ENCODE results near the gene VAC14.
A peak's percentile ranks its signal among the peaks of the same experiment; 100 is the strongest.

Gene VAC14

GRCh38 chr16:70740914-70741782 lies 59.8 kb downstream of the VAC14 start:
- POLR2A ChIA-PET = no interaction called here

DNA sequence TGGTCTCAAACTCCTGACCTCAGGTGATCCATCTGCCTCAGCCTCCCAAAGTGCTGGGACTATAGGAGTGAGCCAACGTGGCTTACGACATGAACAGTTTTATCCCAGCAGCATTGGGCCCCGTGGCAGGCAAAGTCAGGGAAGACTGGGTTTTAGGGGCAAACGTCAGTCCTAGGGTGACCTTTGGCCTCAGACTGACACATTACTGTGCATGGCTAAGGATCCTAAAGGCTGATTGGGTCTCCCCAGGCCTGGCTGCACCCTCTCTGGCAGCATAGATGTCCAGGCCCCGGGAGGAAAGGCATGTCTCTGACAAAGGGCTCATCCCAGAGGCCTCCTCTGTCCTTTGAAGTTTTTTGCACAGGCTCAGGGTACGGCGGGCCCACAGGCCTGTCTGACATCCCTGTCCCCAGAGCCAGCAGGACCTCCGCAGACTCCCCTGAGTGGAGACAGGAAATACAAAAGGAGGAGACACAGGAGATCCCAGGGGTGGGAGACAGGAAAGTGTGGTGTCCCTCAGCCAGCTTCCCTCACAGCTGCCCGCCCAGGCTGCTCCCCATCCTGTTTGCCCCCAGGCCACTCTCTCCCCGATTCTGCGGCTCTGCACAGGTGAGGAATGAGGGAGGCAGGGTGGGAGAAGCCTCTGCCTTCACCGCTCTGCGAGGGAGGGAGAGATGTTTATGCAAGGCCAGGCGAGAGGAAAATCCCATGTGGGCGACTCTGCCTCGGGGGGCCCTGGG lies 60.6 kb downstream of the VAC14 start:
- ChIA-PET CTCF (no interaction called here), POLR2A (no interaction called here)
- TF ChIP-seq L3MBTL2 (conservative IDR thresholded peaks at IDR 0.05) (no peak), HDGF (IDR thresholded peaks at IDR 0.05; ENCODE audit: borderline replicate concordance) (no peak), SUZ12 (IDR thresholded peaks at IDR 0.05) (no peak)
- DNase-seq (ENCODE audit: extremely low spot score) = no peak

More at GRCh38 chr16:70740914-70741782, 59.8 kb downstream of the VAC14 start:
- CTCF ChIA-PET = no interaction called here
- no peak for DNase-seq (ENCODE audit: extremely low spot score)
- no peak for TF ChIP-seq ARNT (IDR thresholded peaks at IDR 0.05)
- no peak for TF ChIP-seq CTBP1 (IDR thresholded peaks at IDR 0.05; ENCODE audit: borderline replicate concordance)
- TF ChIP-seq FOXM1 (IDR thresholded peaks at IDR 0.05; ENCODE audit: borderline replicate concordance) = no peak
- TF ChIP-seq, protein P1, sequence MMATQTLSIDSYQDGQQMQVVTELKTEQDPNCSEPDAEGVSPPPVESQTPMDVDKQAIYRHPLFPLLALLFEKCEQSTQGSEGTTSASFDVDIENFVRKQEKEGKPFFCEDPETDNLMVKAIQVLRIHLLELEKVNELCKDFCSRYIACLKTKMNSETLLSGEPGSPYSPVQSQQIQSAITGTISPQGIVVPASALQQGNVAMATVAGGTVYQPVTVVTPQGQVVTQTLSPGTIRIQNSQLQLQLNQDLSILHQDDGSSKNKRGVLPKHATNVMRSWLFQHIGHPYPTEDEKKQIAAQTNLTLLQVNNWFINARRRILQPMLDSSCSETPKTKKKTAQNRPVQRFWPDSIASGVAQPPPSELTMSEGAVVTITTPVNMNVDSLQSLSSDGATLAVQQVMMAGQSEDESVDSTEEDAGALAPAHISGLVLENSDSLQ (IDR thresholded peaks at IDR 0.05) = no peak
- no peak for TF ChIP-seq BHLHE40 (IDR thresholded peaks at IDR 0.05; ENCODE audit: borderline replicate concordance)
- TF ChIP-seq NFRKB (IDR thresholded peaks at IDR 0.05) = no peak
- TF ChIP-seq SUZ12 (IDR thresholded peaks at IDR 0.05) = no peak
- TF ChIP-seq ZNF384 (IDR thresholded peaks at IDR 0.05) = no peak
- no peak for TF ChIP-seq TARDBP (IDR thresholded peaks at IDR 0.05)
- no peak for TF ChIP-seq SP1 (IDR thresholded peaks at IDR 0.05)
- TF ChIP-seq ELF4 (IDR thresholded peaks at IDR 0.05) = no peak
- no peak for TF ChIP-seq LEF1 (IDR thresholded peaks at IDR 0.05; ENCODE audit: borderline replicate concordance)
- TF ChIP-seq HDGF (IDR thresholded peaks at IDR 0.05; ENCODE audit: borderline replicate concordance) = no peak
- no peak for TF ChIP-seq FOXK2 (IDR thresholded peaks at IDR 0.05)
- TF ChIP-seq FOXA1 (IDR thresholded peaks at IDR 0.05) = no peak
- no peak for TF ChIP-seq L3MBTL2 (conservative IDR thresholded peaks at IDR 0.05)

- ChIA-PET POLR2A (no interaction called here), CTCF (no interaction called here)
- no peak for TF ChIP-seq SP1 (IDR thresholded peaks at IDR 0.05)
- no peak for TF ChIP-seq SUZ12 (IDR thresholded peaks at IDR 0.05)
- TF ChIP-seq FOXM1 (IDR thresholded peaks at IDR 0.05; ENCODE audit: borderline replicate concordance) = no peak
- TF ChIP-seq NFRKB (IDR thresholded peaks at IDR 0.05) = no peak
- no peak for DNase-seq (ENCODE audit: extremely low spot score)
These were observed 61.6 kb downstream of the VAC14 start for GRCh38 chr16:70739389-70739788.

GRCh38 chr16:70738083-70738977 lies 62.6 kb downstream of the VAC14 start:
- CTCF ChIA-PET = interaction anchor here (1.0 kb wide), 1 partner anchor 31 kb away, joined by 3 read pairs; no protein-coding TSS in a partner anchor
- DNase-seq (ENCODE audit: extremely low spot score) = peak; percentile 60
- TF ChIP-seq ZNF384 (IDR thresholded peaks at IDR 0.05) (no peak), ELF4 (IDR thresholded peaks at IDR 0.05) (no peak), FOXA1 (IDR thresholded peaks at IDR 0.05) (no peak), CTBP1 (IDR thresholded peaks at IDR 0.05; ENCODE audit: borderline replicate concordance) (no peak), FOXM1 (IDR thresholded peaks at IDR 0.05; ENCODE audit: borderline replicate concordance) (no peak), BHLHE40 (IDR thresholded peaks at IDR 0.05; ENCODE audit: borderline replicate concordance) (no peak), NFRKB (IDR thresholded peaks at IDR 0.05) (no peak), FOXK2 (IDR thresholded peaks at IDR 0.05) (no peak), LEF1 (IDR thresholded peaks at IDR 0.05; ENCODE audit: borderline replicate concordance) (no peak), SP1 (IDR thresholded peaks at IDR 0.05) (no peak), SUZ12 (IDR thresholded peaks at IDR 0.05) (no peak), L3MBTL2 (conservative IDR thresholded peaks at IDR 0.05) (no peak), ARNT (IDR thresholded peaks at IDR 0.05) (no peak)
- TF ChIP-seq, protein P1 (IDR thresholded peaks at IDR 0.05) = no peak
- POLR2A ChIA-PET = no interaction called here

GRCh38 chr16:70737377-70738082 lies 63.4 kb downstream of the VAC14 start:
- CTCF ChIA-PET = interaction anchor here (1.0 kb wide), 1 partner anchor 31 kb away, joined by 3 read pairs; no protein-coding TSS in a partner anchor

More at GRCh38 chr16:70737377-70738082, 63.4 kb downstream of the VAC14 start:
- POLR2A ChIA-PET = no interaction called here
- DNase-seq (ENCODE audit: extremely low spot score) = no peak
- TF ChIP-seq FOXK2 (IDR thresholded peaks at IDR 0.05) = no peak
- TF ChIP-seq FOXA1 (IDR thresholded peaks at IDR 0.05) = no peak
- no peak for TF ChIP-seq BHLHE40 (IDR thresholded peaks at IDR 0.05; ENCODE audit: borderline replicate concordance)
- no peak for TF ChIP-seq ARNT (IDR thresholded peaks at IDR 0.05)
- no peak for TF ChIP-seq NFRKB (IDR thresholded peaks at IDR 0.05)
- TF ChIP-seq SUZ12 (IDR thresholded peaks at IDR 0.05) = no peak
- TF ChIP-seq TARDBP (IDR thresholded peaks at IDR 0.05) = no peak
- no peak for TF ChIP-seq ELF4 (IDR thresholded peaks at IDR 0.05)
- TF ChIP-seq LEF1 (IDR thresholded peaks at IDR 0.05; ENCODE audit: borderline replicate concordance) = no peak
- no peak for TF ChIP-seq HDGF (IDR thresholded peaks at IDR 0.05; ENCODE audit: borderline replicate concordance)
- TF ChIP-seq CTBP1 (IDR thresholded peaks at IDR 0.05; ENCODE audit: borderline replicate concordance) = no peak
